ENCODE results near the gene LRIG3.

DNA sequence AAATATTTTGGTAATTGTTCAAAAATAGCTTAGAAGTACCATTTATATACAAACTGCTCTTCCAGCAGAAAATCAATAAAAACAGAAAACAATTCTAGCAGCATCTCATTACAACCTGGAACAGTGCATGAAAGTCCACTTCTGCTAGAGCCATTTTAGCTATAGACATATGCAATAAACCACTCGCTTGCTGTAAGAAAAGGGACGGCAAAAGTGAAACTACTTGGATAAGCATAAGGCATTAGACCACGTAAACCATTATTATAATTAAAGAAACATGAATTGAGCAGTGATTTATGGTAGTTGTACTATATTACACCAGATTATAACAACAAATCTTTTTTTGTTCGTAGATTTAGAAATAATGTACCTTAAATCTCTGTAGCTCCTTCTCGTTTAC lies 48.7 kb downstream of the LRIG3 start:
- TF ChIP-seq, protein P1, sequence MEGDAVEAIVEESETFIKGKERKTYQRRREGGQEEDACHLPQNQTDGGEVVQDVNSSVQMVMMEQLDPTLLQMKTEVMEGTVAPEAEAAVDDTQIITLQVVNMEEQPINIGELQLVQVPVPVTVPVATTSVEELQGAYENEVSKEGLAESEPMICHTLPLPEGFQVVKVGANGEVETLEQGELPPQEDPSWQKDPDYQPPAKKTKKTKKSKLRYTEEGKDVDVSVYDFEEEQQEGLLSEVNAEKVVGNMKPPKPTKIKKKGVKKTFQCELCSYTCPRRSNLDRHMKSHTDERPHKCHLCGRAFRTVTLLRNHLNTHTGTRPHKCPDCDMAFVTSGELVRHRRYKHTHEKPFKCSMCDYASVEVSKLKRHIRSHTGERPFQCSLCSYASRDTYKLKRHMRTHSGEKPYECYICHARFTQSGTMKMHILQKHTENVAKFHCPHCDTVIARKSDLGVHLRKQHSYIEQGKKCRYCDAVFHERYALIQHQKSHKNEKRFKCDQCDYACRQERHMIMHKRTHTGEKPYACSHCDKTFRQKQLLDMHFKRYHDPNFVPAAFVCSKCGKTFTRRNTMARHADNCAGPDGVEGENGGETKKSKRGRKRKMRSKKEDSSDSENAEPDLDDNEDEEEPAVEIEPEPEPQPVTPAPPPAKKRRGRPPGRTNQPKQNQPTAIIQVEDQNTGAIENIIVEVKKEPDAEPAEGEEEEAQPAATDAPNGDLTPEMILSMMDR (IDR thresholded peaks at IDR 0.05) = no peak
- TF ChIP-seq POLR2A (IDR thresholded peaks at IDR 0.05) = no peak
